ENCODE data around the gene PRR16. TPM values are rescaled to one million over a fixed set of nuclear protein-coding genes. Genes with fewer than 3 reads are reported as not detected.

PRR16 gene
- total RNA-seq, 1 donor from 2014 or later, result 19.6 TPM

GRCh38 chr5:120655828-120656435 is 191.8 kb downstream of the PRR16 start:
- no peak overlapping the region for H3K27ac ChIP-seq
- H3K4me3 ChIP-seq, result no peak overlapping the region
- TF ChIP-seq CTCF (IDR thresholded peaks at IDR 0.05) (peak in 2 of 3 experiments; percentile 2 to 13), POLR2A (IDR thresholded peaks at IDR 0.05) (no peak), POLR2AphosphoS5 (IDR thresholded peaks at IDR 0.05; ENCODE audit: insufficient read depth in 1 of 2, low read depth in 1 of 2) (no peak)
- H3K27me3 ChIP-seq, result no peaks in the 10 kb centered on the region
- H3K4me1 ChIP-seq, result no peaks in the 10 kb centered on the region
- H3K36me3 ChIP-seq, result no peaks in the 10 kb centered on the region
- intact Hi-C loops (cut with DNase I), result no loop called here
- no peaks in the 10 kb centered on the region for H3K9me3 ChIP-seq
- no peak for DNase-seq (ENCODE audit: extremely low spot score in 2 of 2)

DNA sequence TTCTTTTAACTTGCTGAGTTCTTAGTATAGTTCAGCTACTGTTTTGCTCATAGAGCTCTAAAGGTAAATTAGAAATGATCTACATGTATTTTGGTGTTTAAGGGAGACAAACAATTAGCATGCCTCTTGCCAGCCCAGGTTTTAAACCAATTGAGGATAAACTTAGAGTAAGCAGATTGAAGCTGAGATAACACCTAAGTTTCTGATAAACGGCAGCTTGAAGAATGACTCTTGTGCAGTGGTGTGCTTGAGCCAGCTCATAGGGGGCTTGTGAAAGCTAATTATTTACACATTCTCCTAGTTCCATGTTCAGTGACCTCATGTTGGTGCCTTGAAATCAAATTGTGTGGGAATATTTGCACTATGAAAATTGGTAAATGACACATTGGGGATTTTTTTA is 193.0 kb downstream of the PRR16 start:
- no peak for DNase-seq (ENCODE audit: extremely low spot score in 2 of 2)
- TF ChIP-seq POLR2AphosphoS5 (IDR thresholded peaks at IDR 0.05; ENCODE audit: insufficient read depth in 1 of 2, low read depth in 1 of 2) (no peak), CTCF (IDR thresholded peaks at IDR 0.05) (no peak), POLR2A (IDR thresholded peaks at IDR 0.05) (no peak)
- no peaks in the 10 kb centered on the region for H3K9me3 ChIP-seq
- H3K27ac ChIP-seq, result no peak overlapping the region
- H3K4me1 ChIP-seq, result no peaks in the 10 kb centered on the region
- no peak overlapping the region for H3K4me3 ChIP-seq
- H3K27me3 ChIP-seq, result no peaks in the 10 kb centered on the region
- H3K36me3 ChIP-seq, result no peaks in the 10 kb centered on the region
- intact Hi-C loops (cut with DNase I), result no loop called here

- no peaks in the 10 kb centered on the region for H3K9me3 ChIP-seq
- no peak overlapping the region for H3K4me3 ChIP-seq
- no peak overlapping the region for H3K27ac ChIP-seq
- TF ChIP-seq POLR2A (IDR thresholded peaks at IDR 0.05), result no peak
- no peak for TF ChIP-seq POLR2AphosphoS5 (IDR thresholded peaks at IDR 0.05; ENCODE audit: insufficient read depth in 1 of 2, low read depth in 1 of 2)
- no peak for TF ChIP-seq CTCF (IDR thresholded peaks at IDR 0.05)
- no peak for DNase-seq (ENCODE audit: extremely low spot score in 2 of 2)
- no peaks in the 10 kb centered on the region for H3K4me1 ChIP-seq
- no peaks in the 10 kb centered on the region for H3K27me3 ChIP-seq
- no peaks in the 10 kb centered on the region for H3K36me3 ChIP-seq
- intact Hi-C loops (cut with DNase I), result no loop called here
Measured at GRCh38 chr5:120677481-120677880, 213.4 kb downstream of the PRR16 start.

GRCh38 chr5:120678279-120678678 is 214.2 kb downstream of the PRR16 start:
- Histone ChIP-seq H3K9me3 (no peaks in the 10 kb centered on the region), H3K4me1 (no peaks in the 10 kb centered on the region), H3K27me3 (no peaks in the 10 kb centered on the region), H3K27ac (no peak overlapping the region), H3K4me3 (no peak overlapping the region), H3K36me3 (no peaks in the 10 kb centered on the region)
- TF ChIP-seq POLR2AphosphoS5 (IDR thresholded peaks at IDR 0.05; ENCODE audit: insufficient read depth in 1 of 2, low read depth in 1 of 2) (no peak), POLR2A (IDR thresholded peaks at IDR 0.05) (no peak), CTCF (IDR thresholded peaks at IDR 0.05) (no peak)
- DNase-seq (ENCODE audit: extremely low spot score in 2 of 2), result no peak
- intact Hi-C loops (cut with DNase I), result no loop called here

DNA sequence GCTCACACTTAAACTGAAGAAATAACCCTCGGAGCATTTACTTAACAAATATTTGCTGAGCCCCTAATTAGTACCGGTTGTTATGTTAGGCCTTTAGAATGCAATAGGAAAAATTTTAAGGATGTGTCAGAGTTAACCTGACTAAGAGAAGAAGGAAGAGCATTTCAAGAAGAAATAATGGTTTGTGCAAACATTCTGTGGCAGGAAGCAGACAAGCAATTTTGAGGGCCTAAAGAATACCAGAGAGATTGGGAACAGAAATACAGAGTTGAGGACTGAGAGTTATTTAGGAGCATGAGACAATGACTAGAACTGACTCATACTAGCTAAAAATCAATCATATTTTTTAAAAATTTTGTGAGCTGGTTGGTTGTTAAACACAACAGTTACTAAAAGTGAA is 218.8 kb downstream of the PRR16 start:
- H3K4me3 ChIP-seq, result no peak overlapping the region
- TF ChIP-seq POLR2AphosphoS5 (IDR thresholded peaks at IDR 0.05; ENCODE audit: insufficient read depth in 1 of 2, low read depth in 1 of 2) (no peak), CTCF (IDR thresholded peaks at IDR 0.05) (no peak), POLR2A (IDR thresholded peaks at IDR 0.05) (no peak)
- DNase-seq (ENCODE audit: extremely low spot score in 2 of 2), result no peak
- intact Hi-C loops (cut with DNase I), result no loop called here
- no peaks in the 10 kb centered on the region for H3K36me3 ChIP-seq
- H3K27ac ChIP-seq, result no peak overlapping the region
- no peaks in the 10 kb centered on the region for H3K9me3 ChIP-seq
- no peaks in the 10 kb centered on the region for H3K4me1 ChIP-seq
- no peaks in the 10 kb centered on the region for H3K27me3 ChIP-seq
